Thoracic aorta (tissue), 2 donors: Measurements from ENCODE around the gene HS1BP3. TPM values are rescaled to one million over a fixed set of nuclear protein-coding genes. Genes with fewer than 3 reads are reported as not detected.

Experiments
- ATAC-seq: fragments of 150-250 bp; one replicate; pipeline ENCODE4 v1.8.0; 2017; ENCODE audit warnings: low read depth; ENCODE audit not compliant: insufficient number of reproducible peaks, low FRiP score
- DNase-seq: peaks from one replicate; pipeline ENCODE4 v3.0.0-alpha.2; 2020; ENCODE audit warnings: low spot score
- H3K27ac ChIP-seq, 2 donors: fragments of 200-600 bp; sonication (generic); 1 replicate in 1 of 2; 2 replicates in 1 of 2; pipeline ENCODE4 v1.5.1; 2016; ENCODE audit warnings: mild to moderate bottlenecking in 2 of 2, moderate library complexity in 2 of 2
- H3K27me3 ChIP-seq: fragments of 200-600 bp; sonication (generic); replicated peaks from 2 replicates; pipeline ENCODE4 v1.6.0; 2016; ENCODE audit warnings: mild to moderate bottlenecking; ENCODE audit not compliant: insufficient read depth
- H3K36me3 ChIP-seq: fragments of 200-600 bp; sonication (generic); one replicate; pipeline ENCODE4 v1.5.1; 2016
- H3K4me1 ChIP-seq, 2 donors: fragments of 200-600 bp; sonication (generic); 1 replicate in 1 of 2; 2 replicates in 1 of 2; pipeline versions ENCODE4 v1.5.1 to v1.6.0; 2016; ENCODE audit warnings: low read depth in 2 of 2, mild to moderate bottlenecking in 1 of 2; ENCODE audit not compliant: control insufficient read depth in 1 of 2
- H3K4me3 ChIP-seq: fragments of 200-600 bp; sonication (generic); 2 replicates; pipeline ENCODE4 v1.5.1; 2016; ENCODE audit warnings: mild to moderate bottlenecking
- H3K9me3 ChIP-seq: fragments of 200-600 bp; sonication (generic); 2 replicates; pipeline ENCODE4 v1.5.1; 2016
- total RNA-seq, 2 donors: library from RNA; depleted of rRNA; stranded (reverse); fragments of >200 nt; gene quantifications; one replicate each; pipeline versions ENCODE4 v1.1.0 to v1.2.3, GENCODE V29; 2016
- TF ChIP-seq, protein P1 (sequence below): fragments of 200-600 bp; sonication (generic); IDR thresholded peaks from one replicate; pipeline ENCODE4 v1.5.1; 2019; ENCODE audit warnings: antibody characterized with exemption

The HS1BP3 gene
- total RNA-seq, 2 donors from 2014 or later: 40.7 to 65.8 TPM

DNA sequence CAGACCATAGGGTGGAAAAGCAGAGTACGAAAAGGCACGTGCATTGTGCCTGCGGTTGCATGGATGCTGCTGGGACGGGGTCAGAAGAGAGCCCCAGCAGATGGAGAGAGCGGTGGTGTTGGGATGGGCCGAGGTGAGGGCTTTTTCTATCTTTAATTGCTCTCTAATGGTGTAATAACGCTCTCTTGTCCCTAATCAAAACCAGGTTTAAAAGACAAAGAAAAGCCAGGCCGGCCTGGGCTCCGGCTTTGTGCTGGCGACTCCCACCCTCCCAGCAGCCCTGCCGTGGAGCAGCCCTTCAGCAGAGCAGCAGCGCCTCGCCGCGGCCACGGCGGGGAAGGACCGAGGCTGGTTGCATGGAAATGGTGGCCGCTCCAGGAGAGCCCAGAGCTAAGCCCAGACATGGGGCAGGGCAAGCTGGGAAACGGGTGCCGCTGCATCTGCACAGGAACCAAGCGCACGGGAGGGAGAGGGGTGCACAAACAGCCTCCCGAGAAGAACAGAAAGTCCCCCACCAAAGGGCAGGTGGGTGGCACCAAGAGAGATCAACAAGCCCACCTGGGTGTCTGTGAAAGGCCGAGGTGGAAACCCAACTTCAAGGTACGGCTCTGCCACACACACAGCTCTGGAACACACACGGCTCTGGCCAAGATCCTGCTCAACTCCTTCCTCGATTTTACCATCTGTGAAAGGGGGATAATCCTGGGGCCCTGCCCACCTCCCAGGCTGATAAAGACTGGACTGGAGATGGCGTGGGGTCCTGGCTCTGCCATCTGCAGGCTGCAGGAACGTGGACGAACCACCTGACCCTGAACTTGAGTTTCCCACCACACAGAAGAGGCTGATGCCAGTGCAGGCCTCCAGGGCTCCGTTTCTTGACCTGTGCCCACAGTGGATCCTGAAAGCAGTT is 15.0 kb downstream of the HS1BP3 start:
- Histone ChIP-seq H3K36me3 (peaks cover 15% of the 10 kb centered on the region), H3K27ac (peak overlapping the region; percentile 98 to 99), H3K4me1 (peaks cover 45 to 75% of the 10 kb centered on the region in 2 donors), H3K27me3 (no peaks in the 10 kb centered on the region), H3K9me3 (no peaks in the 10 kb centered on the region), H3K4me3 (peak overlapping the region; percentile 27)
- TF ChIP-seq, protein P1, sequence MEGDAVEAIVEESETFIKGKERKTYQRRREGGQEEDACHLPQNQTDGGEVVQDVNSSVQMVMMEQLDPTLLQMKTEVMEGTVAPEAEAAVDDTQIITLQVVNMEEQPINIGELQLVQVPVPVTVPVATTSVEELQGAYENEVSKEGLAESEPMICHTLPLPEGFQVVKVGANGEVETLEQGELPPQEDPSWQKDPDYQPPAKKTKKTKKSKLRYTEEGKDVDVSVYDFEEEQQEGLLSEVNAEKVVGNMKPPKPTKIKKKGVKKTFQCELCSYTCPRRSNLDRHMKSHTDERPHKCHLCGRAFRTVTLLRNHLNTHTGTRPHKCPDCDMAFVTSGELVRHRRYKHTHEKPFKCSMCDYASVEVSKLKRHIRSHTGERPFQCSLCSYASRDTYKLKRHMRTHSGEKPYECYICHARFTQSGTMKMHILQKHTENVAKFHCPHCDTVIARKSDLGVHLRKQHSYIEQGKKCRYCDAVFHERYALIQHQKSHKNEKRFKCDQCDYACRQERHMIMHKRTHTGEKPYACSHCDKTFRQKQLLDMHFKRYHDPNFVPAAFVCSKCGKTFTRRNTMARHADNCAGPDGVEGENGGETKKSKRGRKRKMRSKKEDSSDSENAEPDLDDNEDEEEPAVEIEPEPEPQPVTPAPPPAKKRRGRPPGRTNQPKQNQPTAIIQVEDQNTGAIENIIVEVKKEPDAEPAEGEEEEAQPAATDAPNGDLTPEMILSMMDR: peak; percentile 88
- DNase-seq (no peak), ATAC-seq (no peak)

DNA sequence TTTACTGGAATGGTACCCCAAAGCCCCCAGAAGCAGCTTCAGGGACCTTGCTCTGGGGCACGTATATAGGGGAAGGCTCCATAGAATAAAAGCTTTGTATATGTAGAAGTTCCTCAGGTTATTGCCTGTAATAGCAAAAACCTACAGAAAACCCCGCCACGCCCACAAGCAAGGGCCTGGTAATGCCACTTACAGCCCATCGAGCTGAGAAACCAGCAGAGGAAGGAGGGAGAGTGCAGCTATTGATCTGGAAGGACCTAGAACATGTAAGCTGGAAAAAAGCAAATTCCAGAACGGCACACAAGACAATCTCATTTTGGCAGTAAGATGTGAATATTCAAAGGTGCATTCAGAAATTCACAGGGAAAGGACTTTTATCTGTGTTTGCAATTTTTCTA is 15.8 kb downstream of the HS1BP3 start:
- DNase-seq (no peak), ATAC-seq (no peak)
- H3K4me3 ChIP-seq: no peak overlapping the region
- no peaks in the 10 kb centered on the region for H3K27me3 ChIP-seq
- TF ChIP-seq, protein P1: no peak
- peaks cover 10% of the 10 kb centered on the region for H3K36me3 ChIP-seq
- H3K9me3 ChIP-seq: no peaks in the 10 kb centered on the region
- H3K27ac ChIP-seq: peak overlapping the region; percentile 98 to 99
- H3K4me1 ChIP-seq: peaks cover 38 to 67% of the 10 kb centered on the region in 2 donors

DNA sequence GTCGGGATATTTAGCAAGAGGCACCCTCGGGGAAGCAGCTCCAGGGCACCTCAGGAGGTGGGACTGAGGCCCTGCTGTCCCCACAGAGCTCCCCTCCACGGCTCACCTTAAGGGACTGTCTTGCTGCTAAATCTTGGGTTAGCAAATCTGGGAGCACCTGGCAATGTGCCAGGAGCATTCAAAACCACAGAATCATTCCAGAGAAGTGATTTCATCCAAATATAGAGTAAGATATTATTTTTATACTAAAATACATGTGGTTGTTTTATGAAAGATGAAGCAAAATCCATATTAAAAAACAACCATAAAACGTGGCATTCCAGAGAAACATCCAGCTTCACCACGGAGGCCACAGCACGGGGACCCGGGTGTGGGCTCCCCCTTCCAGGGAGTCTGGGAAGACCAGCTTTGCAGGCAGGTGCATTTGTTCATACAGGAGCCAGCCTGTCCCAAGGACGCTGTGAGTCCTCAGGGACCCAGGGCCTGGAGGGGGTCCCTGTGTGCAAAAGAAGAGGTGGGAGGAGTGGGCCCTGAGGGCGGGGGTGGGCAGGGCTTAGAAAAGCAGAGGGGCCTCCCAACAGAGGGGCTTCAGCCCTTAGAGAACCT is 16.3 kb downstream of the HS1BP3 start:
- peaks cover 38 to 66% of the 10 kb centered on the region in 2 donors for H3K4me1 ChIP-seq
- no peaks in the 10 kb centered on the region for H3K9me3 ChIP-seq
- H3K4me3 ChIP-seq: peak overlapping the region; percentile 21
- no peaks in the 10 kb centered on the region for H3K27me3 ChIP-seq
- DNase-seq (no peak), ATAC-seq (no peak)
- H3K27ac ChIP-seq: peak overlapping the region; percentile 98 to 99
- TF ChIP-seq, protein P1: no peak
- peaks cover 13% of the 10 kb centered on the region for H3K36me3 ChIP-seq

DNA sequence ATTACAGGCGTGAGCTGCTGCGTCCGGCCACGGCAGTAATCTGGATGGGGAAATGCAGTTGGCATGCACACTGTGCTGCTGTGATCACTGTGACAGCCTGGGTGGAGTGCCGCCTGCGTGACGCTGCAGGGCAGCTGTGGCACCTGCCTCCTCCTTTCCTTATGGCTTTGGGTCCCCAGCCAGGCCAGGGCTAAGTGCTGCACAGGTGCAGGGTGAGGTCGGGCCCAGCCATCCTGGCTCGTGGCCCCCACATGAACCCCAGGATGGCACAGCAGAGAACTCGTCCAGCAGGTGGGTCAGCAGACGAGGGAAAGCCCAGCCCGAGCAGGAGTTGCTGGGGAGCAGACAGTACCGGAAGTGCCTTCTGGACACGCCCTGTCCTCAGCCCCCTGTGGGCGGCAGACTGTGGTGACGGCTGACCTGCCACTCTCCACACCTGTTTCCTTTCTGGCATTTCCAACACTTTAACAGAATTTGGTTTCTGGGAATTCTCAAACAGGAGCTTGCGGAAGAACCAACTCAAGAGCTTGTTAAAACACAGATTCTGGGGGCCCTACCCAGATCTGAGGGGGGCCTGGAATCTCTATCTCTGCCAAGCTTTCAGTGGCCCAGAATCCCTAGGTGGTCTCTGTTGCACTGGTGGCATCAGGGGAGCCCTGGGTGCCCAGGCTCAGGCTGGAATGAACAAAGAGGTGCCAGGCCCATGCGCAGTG is 16.9 kb downstream of the HS1BP3 start:
- TF ChIP-seq, protein P1: no peak
- peak; percentile 26 for ATAC-seq
- Histone ChIP-seq H3K4me3 (peak overlapping the region; percentile 21), H3K36me3 (peaks cover 13% of the 10 kb centered on the region), H3K27ac (peak overlapping the region; percentile 98 to 99), H3K27me3 (no peaks in the 10 kb centered on the region), H3K4me1 (peaks cover 38 to 60% of the 10 kb centered on the region in 2 donors), H3K9me3 (no peaks in the 10 kb centered on the region)
- no peak for DNase-seq

DNA sequence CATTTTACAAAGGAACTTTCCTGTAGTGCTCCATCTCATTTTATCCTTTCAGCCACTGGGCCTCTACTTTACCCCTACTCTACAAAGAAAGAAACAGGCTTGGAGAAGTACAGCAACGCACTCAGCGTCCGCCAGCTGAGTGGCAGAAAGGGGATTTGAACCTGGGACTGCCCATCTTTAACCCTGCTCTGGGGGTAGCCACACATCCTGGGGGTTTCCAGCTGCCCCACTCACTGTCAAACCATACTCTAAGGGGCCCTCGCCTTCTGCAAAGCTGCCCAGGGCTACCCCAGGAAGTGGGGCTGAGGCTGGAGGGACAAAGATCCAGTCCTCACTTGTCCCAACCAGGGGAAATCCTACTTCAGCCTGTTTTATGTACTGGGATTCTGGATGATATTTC is 17.9 kb downstream of the HS1BP3 start:
- no peak for ATAC-seq
- H3K27ac ChIP-seq: peak overlapping the region; percentile 98 to 99
- no peak overlapping the region for H3K4me3 ChIP-seq
- H3K9me3 ChIP-seq: no peaks in the 10 kb centered on the region
- TF ChIP-seq, protein P1: no peak
- H3K27me3 ChIP-seq: no peaks in the 10 kb centered on the region
- peaks cover 30 to 50% of the 10 kb centered on the region in 2 donors for H3K4me1 ChIP-seq
- H3K36me3 ChIP-seq: peaks cover 8% of the 10 kb centered on the region
- DNase-seq: no peak
